Islet precursor cell (in vitro differentiated cells): Measurements from ENCODE around the gene GRK3.
A peak's percentile ranks its signal among the peaks of the same experiment; 100 is the strongest.

Experiments used
- DNase-seq: peaks from one replicate; pipeline ENCODE4 v3.0.0-alpha.2; 2018

GRK3 gene

GRCh38 chr22:25764270-25765015 is 200.0 kb downstream of the GRK3 start:
- no peak for DNase-seq

- DNase-seq, result no peak
Observed at GRCh38 chr22:25765016-25765367, 200.5 kb downstream of the GRK3 start.

- DNase-seq, result no peak
Observed at GRCh38 chr22:25765801-25766200, 201.3 kb downstream of the GRK3 start.

GRCh38 chr22:25766418-25766817 is 201.9 kb downstream of the GRK3 start:
- DNase-seq, result no peak

GRCh38 chr22:25770333-25770732 is 205.9 kb downstream of the GRK3 start:
- no peak for DNase-seq

GRCh38 chr22:25772288-25772687 is 207.8 kb downstream of the GRK3 start:
- no peak for DNase-seq

- DNase-seq, result peak; percentile 71
Observed at GRCh38 chr22:25774575-25775026, 210.1 kb downstream of the GRK3 start.

- peak; percentile 91 for DNase-seq
Observed at GRCh38 chr22:25775531-25775930, 211.1 kb downstream of the GRK3 start.

GRCh38 chr22:25777411-25777810 is 212.9 kb downstream of the GRK3 start:
- DNase-seq, result no peak

GRCh38 chr22:25777870-25778269 is 213.4 kb downstream of the GRK3 start:
- no peak for DNase-seq
